ENCODE measurements around the gene AIRE. TPM values are rescaled to one million over a fixed set of nuclear protein-coding genes. Genes with fewer than 3 reads are reported as not detected.

Gene AIRE
- total RNA-seq, 1 donor from 2014 or later, result not detected

- no peak for DNase-seq
- Mint-ChIP-seq H3K36me3 (ENCODE audit: unreplicated experiment) (no peaks in the 10 kb centered on the region), H3K27ac (ENCODE audit: unreplicated experiment) (no peak overlapping the region)
These were observed 45.5 kb downstream of the AIRE start for GRCh38 chr21:44331209-44331608.

GRCh38 chr21:44331650-44332307, 46.1 kb downstream of the AIRE start:
- no peaks in the 10 kb centered on the region for H3K36me3 Mint-ChIP-seq (ENCODE audit: unreplicated experiment)
- peak; percentile 65 for DNase-seq

More at GRCh38 chr21:44331209-44331608, 45.5 kb downstream of the AIRE start:
- peaks cover 6% of the 10 kb centered on the region for H3K9me3 Mint-ChIP-seq (ENCODE audit: unreplicated experiment)
- peaks cover 13% of the 10 kb centered on the region for H3K27me3 Mint-ChIP-seq (ENCODE audit: unreplicated experiment)
- TF ChIP-seq, protein P1, sequence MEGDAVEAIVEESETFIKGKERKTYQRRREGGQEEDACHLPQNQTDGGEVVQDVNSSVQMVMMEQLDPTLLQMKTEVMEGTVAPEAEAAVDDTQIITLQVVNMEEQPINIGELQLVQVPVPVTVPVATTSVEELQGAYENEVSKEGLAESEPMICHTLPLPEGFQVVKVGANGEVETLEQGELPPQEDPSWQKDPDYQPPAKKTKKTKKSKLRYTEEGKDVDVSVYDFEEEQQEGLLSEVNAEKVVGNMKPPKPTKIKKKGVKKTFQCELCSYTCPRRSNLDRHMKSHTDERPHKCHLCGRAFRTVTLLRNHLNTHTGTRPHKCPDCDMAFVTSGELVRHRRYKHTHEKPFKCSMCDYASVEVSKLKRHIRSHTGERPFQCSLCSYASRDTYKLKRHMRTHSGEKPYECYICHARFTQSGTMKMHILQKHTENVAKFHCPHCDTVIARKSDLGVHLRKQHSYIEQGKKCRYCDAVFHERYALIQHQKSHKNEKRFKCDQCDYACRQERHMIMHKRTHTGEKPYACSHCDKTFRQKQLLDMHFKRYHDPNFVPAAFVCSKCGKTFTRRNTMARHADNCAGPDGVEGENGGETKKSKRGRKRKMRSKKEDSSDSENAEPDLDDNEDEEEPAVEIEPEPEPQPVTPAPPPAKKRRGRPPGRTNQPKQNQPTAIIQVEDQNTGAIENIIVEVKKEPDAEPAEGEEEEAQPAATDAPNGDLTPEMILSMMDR (IDR thresholded peaks at IDR 0.05; ENCODE audit: partially characterized antibody, unreplicated experiment), result no peak
- H3K4me1 Mint-ChIP-seq (ENCODE audit: low read depth, unreplicated experiment), result peaks cover 7% of the 10 kb centered on the region
- H3K4me3 Mint-ChIP-seq (ENCODE audit: unreplicated experiment), result peak overlapping the region; percentile 55

DNA sequence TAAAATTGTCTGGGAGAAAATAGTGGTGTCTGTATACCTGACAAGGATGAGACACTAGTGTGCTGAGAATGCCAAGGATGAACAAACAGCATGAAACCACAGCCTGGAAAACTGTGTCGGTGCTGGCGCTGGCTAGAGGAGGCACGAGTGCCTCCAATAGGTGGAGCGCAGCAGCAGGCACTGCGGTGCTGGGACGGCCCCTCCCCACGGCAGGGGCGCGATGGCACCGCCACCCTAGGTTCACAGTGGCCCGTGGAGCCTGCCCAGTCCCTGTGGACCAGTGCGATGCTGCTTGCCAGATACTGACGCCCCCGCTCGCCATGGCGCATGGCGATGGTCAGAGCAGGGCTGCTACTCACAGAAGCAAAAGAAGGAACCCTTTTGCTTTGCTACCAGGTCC, 46.7 kb downstream of the AIRE start:
- Mint-ChIP-seq H3K4me3 (ENCODE audit: unreplicated experiment) (no peak overlapping the region), H3K27me3 (ENCODE audit: unreplicated experiment) (peaks cover 14% of the 10 kb centered on the region), H3K9me3 (ENCODE audit: unreplicated experiment) (peaks cover 6% of the 10 kb centered on the region), H3K4me1 (ENCODE audit: low read depth, unreplicated experiment) (peaks cover 14% of the 10 kb centered on the region), H3K27ac (ENCODE audit: unreplicated experiment) (no peak overlapping the region), H3K36me3 (ENCODE audit: unreplicated experiment) (no peaks in the 10 kb centered on the region)
- no peak for DNase-seq
- TF ChIP-seq, protein P1 (IDR thresholded peaks at IDR 0.05; ENCODE audit: partially characterized antibody, unreplicated experiment), result no peak

More at GRCh38 chr21:44331650-44332307, 46.1 kb downstream of the AIRE start:
- Mint-ChIP-seq H3K27ac (ENCODE audit: unreplicated experiment) (peak overlapping the region; percentile 65), H3K9me3 (ENCODE audit: unreplicated experiment) (peaks cover 6% of the 10 kb centered on the region), H3K27me3 (ENCODE audit: unreplicated experiment) (peaks cover 13% of the 10 kb centered on the region), H3K4me3 (ENCODE audit: unreplicated experiment) (peak overlapping the region; percentile 55), H3K4me1 (ENCODE audit: low read depth, unreplicated experiment) (peaks cover 8% of the 10 kb centered on the region)
- TF ChIP-seq, protein P1 (IDR thresholded peaks at IDR 0.05; ENCODE audit: partially characterized antibody, unreplicated experiment), result no peak

- no peak overlapping the region for H3K27ac Mint-ChIP-seq (ENCODE audit: unreplicated experiment)
- H3K36me3 Mint-ChIP-seq (ENCODE audit: unreplicated experiment), result no peaks in the 10 kb centered on the region
- H3K27me3 Mint-ChIP-seq (ENCODE audit: unreplicated experiment), result peaks cover 16% of the 10 kb centered on the region
These were observed 47.3 kb downstream of the AIRE start for GRCh38 chr21:44332965-44333364.

More at GRCh38 chr21:44332965-44333364, 47.3 kb downstream of the AIRE start:
- no peak for DNase-seq
- Mint-ChIP-seq H3K4me3 (ENCODE audit: unreplicated experiment) (no peak overlapping the region), H3K4me1 (ENCODE audit: low read depth, unreplicated experiment) (peaks cover 20% of the 10 kb centered on the region), H3K9me3 (ENCODE audit: unreplicated experiment) (peaks cover 8% of the 10 kb centered on the region)
- TF ChIP-seq, protein P1 (IDR thresholded peaks at IDR 0.05; ENCODE audit: partially characterized antibody, unreplicated experiment), result no peak

All from glutamatergic neuron (in vitro differentiated cells).